Fibroblast of peridontal ligament (primary cell): ENCODE results near the gene PFKFB1.

Experiments
- DNase-seq: peaks from one replicate; pipeline ENCODE4 v3.0.0-alpha.2; 2010; ENCODE audit errors: extremely low read depth

Gene PFKFB1

DNA sequence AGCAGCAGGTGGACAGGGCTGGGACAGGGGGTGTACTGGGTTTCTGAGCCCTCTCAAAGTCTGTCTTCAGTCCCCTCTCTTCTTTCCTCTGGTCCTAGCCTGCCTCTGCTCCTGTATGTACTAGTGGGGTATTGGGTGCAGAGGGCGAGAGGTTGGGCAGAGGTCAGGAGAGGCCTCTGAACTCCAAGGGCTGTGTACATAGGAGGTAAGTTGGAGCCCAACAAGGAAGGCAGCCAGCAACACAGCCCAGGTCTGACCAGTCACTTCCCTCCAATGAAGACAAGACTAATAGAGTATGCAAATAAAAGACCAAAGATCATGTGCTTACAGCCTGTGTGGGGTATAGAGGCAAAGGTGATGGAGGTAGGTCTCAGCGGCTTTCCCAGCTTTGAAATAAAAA lies at the start of gene PFKFB1:
TSS of gene PFKFB1 (minus strand) at position 90 of the 400 bp plus-strand sequence. CDS start 181 bp downstream, outside the sequence.
- DNase-seq = no peak

DNA sequence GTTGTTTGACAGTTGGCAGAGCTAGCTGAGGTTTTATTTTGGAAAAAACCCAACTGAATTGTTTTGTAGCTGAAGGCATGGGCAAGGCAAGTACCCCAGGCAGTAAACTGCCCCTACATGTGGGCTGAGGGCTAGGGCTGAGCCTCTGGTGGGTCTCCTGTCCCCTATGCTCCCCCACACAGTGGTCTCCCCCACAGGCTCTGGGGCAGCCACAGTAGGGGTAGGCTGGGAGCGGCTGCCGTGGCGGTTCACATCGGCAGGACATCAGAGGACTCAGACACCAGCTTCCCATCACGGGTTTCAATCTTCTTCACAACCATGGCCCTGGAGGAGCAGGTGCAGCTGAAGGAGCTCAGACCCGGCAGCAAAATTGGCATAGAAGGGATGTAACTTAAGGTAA lies 47.5 kb upstream of the PFKFB1 start:
- DNase-seq = no peak

DNA sequence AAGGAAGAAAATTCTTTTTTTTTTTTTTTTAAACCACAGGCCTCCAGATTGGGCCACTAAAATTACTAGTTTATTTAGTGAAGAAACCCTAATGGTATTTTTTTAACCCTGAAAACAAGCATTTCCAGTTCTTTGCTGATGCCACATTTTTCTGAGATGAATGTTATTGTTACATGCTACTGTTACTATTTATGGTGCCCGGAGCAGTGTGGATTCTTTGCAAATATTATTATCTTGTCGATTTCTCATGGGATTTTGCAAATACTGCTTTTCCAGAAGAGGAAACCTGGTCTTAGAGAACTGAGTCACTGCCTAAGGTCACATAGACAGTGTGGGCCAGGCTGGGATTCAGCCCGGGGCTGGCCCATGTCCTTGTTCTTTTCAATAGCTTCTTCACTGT lies 45.5 kb upstream of the PFKFB1 start:
- DNase-seq = no peak

- DNase-seq = no peak
Measured at GRCh38 chrX:55033429-55033828, 39.4 kb upstream of the PFKFB1 start.

- DNase-seq = no peak
Measured at GRCh38 chrX:55030271-55031205, 36.5 kb upstream of the PFKFB1 start, which contains the start of gene ALAS2. ALAS2 (minus strand) TSS chrX:55030977; CDS start chrX:55026000, 4,977 bp downstream.

GRCh38 chrX:55029291-55029690 lies 35.3 kb upstream of the PFKFB1 start:
- no peak for DNase-seq

GRCh38 chrX:55028611-55029010 lies 34.6 kb upstream of the PFKFB1 start:
- DNase-seq = no peak

GRCh38 chrX:55028040-55028439 lies 34.1 kb upstream of the PFKFB1 start:
- no peak for DNase-seq

GRCh38 chrX:55026840-55027239 lies 32.9 kb upstream of the PFKFB1 start:
- DNase-seq = no peak

- peak; percentile 36 for DNase-seq
Measured at GRCh38 chrX:55026143-55026542, 32.2 kb upstream of the PFKFB1 start.

DNA sequence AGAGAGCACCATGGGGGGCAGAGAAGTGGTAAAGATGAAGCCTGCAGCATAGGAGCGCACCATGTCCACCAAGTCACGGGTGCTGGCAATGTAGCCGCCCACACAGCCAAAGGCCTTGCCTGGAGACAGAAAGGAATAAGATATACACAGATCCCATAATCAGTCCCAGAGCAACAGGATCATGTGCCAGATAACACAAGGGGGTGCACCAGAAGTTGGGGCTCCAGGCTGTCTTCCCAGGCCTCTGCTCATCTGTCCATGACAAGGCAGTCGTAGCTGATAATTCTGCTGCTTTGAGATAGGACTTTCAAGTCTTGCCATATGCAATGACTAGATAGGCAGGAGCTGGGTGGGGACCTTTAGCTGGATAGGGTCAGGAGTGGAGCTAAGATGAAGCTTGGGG lies 20.9 kb upstream of the PFKFB1 start:
- no peak for DNase-seq

DNA sequence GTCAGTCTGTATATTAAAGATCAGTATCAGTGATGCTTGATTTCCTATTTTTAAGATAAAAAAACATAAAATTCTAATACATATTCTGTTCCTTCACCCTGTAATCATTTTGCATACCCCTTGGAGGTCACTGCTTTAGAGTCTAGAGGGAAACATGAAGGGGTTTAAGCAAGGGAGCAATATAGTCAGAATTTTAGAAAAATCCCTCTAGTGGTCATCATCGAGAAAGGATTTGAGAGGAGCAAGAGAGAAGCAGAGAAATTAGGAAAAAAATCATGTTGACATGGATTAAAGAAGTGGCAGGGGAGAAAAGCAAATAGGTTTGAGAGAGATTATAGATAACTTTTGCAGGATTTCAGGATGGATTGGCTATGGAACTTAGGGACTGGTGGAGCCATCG lies 17.3 kb upstream of the PFKFB1 start:
- peak; percentile 12 for DNase-seq

DNA sequence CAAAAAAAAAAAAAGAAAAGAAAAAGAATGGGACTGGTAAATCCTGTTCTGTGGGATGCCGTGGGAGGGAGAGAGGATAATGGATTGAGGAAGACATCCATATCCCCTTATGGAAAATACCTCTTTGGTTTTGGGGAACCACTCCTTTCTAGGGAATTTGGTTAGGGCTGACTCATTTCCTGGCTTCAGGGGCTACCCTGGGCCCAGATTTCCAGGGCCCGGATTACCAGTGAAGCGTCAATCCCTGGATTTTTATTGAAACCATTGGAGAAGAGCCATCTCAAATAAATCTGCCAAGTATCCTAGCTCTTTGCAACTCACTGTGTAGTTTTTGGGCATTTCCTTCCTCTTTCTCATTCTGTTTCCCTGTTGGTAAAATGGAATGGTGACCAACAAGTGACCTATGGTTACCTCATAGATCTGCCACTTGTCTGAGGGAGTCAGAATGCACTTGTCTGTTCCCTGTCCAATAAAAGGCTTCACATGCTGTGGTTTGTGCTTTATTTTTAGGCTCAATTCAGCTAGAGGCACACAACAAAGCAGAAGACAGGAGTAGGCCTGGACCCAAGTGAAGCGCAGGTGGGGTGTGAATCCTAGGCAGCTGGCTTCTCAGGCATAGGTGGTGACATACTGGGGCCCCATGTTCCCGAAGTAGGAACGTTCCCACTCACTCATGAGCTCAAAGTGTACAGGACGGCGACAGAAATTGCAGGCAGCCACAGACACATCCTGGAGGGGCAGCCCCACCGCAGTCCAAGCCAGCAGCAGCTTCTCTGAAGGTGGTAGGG lies 14.8 kb upstream of the PFKFB1 start:
- DNase-seq = peak; percentile 53

DNA sequence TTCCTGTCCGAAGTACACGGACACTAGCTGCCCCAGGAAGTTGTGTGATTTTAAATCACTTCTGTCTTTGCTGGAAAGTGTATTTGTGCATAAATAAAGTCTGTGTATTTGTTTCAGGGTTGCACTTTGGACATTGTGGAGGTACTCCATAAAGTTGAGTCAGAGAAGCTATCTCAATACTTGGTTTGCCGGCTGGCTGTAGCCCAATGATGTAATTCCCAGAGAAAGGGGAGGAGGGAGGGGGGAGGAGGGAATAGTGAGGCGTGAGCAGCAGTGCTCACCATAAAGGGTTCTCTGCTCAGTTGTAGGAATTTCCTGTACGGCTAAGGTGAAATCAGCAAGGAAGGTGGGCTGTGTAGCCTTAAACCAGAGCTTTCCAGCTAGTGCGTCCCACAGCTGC lies 13.7 kb upstream of the PFKFB1 start:
- DNase-seq = peak; percentile 60

DNA sequence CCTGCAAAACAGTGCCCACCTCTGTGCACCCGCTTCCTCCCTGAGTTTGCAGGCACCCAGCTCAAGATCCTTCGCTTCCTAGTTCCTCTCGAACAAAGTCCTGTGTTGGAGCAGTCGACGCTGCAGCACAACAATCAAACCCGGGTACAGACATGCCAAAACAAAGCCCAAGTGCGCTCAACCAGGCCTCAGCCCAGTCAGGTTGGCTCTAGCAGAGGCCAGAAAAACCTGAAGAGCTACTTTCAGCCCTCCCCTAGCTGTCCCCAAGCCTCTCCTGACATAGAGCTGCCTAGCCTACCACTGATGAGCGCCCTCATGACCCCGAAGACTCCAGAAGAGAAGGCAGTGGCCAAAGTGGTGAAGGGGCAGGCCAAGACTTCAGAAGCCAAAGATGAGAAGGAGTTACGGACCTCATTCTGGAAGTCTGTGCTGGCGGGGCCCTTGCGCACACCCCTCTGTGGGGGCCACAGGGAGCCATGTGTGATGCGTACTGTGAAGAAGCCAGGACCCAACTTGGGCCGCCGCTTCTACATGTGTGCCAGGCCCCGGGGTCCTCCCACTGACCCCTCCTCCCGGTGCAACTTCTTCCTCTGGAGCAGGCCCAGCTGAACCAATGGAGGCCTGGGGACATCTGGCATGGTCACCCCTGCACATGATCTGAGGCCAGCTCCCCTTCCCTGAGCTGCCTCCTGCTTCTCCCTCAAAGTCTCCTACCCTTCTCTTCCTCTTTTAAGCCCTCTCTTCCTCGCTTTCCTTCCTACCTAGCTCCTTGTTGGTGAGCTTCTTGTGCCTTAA lies 13.0 kb upstream of the PFKFB1 start:
- DNase-seq = no peak

GRCh38 chrX:55005256-55005655 lies 11.3 kb upstream of the PFKFB1 start:
- no peak for DNase-seq

DNA sequence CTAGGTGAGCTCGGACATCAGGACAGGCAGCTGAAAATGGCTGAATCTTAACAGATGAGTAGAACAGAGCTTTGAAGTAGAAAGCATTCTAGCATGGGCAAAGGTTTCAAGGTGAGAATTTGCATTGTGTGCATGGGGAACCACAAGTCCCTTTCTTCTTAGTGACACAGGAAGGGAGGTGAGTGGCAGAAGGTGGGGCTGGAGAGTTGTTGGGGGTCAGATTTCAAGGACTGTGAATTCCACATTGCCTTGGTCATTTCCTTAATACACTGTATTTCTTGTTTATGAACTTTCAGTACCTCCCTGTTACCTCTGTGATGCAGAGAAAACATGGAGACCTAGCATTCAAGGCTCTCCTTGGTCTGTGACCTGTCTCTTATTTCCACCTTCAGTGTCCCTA lies 10.2 kb upstream of the PFKFB1 start:
- DNase-seq = no peak

DNA sequence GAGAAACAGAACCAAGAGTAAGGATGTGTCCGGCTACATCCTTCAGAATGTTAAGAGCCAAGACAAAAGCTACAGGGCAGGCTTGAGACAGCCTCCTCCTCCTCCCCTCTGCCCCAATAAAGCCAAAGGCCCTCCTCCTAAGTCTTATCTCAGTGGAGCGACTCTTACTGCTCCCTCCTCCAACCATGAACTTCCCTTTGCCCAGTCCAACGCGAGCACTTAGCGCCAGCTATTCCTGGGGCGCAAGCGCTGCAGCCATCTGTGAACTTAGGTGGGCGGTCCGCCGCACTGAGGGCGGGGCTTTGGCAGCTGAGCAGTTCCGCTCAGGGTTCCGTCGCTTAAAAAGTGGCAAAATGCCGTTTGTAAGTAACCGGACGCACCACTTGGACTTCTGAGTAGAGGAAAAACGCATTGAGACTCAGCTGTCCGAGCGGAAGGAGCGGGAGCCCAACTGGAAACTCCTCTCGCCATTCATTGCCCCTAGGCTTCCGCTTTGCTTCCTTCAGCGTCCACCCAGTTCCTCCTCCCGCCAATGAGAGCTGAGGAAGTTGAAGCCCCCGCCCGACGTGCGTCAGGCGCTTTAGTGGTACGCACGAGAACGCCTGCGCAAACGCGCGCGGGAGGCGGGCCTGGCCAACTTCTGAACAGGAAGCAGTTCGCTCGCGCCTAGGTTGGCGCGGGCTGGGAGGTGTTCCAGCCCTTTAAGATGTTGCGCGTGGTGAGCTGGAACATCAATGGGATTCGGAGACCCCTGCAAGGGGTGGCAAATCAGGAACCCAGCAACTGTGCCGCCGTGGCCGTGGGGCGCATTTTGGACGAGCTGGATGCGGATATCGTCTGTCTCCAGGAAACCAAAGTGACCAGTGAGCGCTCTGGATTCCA lies 6.0 kb upstream of the PFKFB1 start, which contains the start of gene APEX2:
TSS of gene APEX2 (plus strand) at position 647 of the 882 bp plus-strand sequence. CDS start at position 707, 60 bp downstream.
- DNase-seq = peak; percentile 90

- DNase-seq = no peak
Measured at GRCh38 chrX:54995621-54996020, 1.6 kb upstream of the PFKFB1 start.

DNA sequence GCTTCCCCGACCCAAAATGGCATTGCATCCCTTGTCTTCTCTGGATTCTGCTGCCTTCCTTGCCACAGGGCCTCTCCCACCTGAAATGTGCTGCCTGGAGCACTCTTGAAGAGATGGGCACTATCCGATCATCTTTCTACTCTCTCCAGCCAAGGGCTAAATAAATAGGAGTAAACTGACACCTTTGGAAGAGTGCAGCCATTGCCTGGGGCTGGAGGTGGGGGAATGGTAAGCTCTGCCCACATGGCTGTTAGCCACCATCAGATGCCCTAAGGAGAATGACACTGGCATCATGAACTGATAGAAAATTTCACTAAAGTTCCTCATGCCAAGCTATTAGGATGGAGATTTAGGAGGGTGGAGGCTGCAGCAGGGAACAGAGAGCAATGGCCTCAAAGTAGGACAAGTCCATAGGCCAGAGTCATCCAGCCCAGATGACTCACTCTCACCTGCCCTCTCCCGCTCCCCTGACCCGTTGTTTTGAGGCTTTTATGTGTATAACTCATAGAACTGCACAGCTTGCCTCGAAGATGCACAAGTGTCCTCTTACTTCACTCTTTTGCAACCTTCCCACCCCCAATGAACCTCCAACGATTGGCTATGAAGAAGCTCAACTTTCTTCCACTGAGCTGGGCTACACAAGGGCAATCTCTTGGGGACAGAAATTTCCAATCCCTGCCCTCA lies 822 bp upstream of the PFKFB1 start:
- no peak for DNase-seq
